CD14-positive monocyte (primary cell): Measurements from ENCODE around the gene ANXA5. TPM values are rescaled to one million over a fixed set of nuclear protein-coding genes. Genes with fewer than 3 reads are reported as not detected.

Experiments
- DNase-seq, 3 donors: peaks; one replicate each; pipeline ENCODE4 v3.0.0-alpha.2; 2011 to 2022
- H2AFZ ChIP-seq: 2 replicates; pipeline ENCODE4 v1.6.0; 2012; ENCODE audit warnings: mild to moderate bottlenecking, low read depth, low read length, inconsistent platforms; ENCODE audit not compliant: insufficient read depth, poor library complexity, severe bottlenecking
- H3K27ac ChIP-seq, 2 donors: 1 replicate in 1 of 2; 2 replicates in 1 of 2; pipeline ENCODE4 v1.5.1; 2012 to 2013; ENCODE audit warnings: low read length in 2 of 2, control low read depth in 1 of 2, inconsistent platforms in 1 of 2, low read depth in 1 of 2, mild to moderate bottlenecking in 1 of 2
- H3K27me3 ChIP-seq, 2 donors: one replicate each; pipeline versions ENCODE4 v1.6.0 to v1.6.1; 2011 to 2013; ENCODE audit warnings: low read length in 2 of 2; ENCODE audit not compliant: control insufficient read depth in 2 of 2, insufficient read depth in 2 of 2
- H3K36me3 ChIP-seq, 2 donors: replicated peaks in 1 of 2; 1 replicate in 1 of 2; 2 replicates in 1 of 2; pipeline versions ENCODE4 v1.5.1 to v1.6.1; 2012 to 2013; ENCODE audit warnings: low read length in 2 of 2, control low read depth in 1 of 2, inconsistent platforms in 1 of 2, mild to moderate bottlenecking in 1 of 2; ENCODE audit not compliant: insufficient read depth in 2 of 2, control insufficient read depth in 1 of 2
- H3K4me1 ChIP-seq, 2 donors: 1 replicate in 1 of 2; 2 replicates in 1 of 2; pipeline versions ENCODE4 v1.5.1 to v1.6.1; 2012 to 2013; ENCODE audit warnings: low read length in 2 of 2, control low read depth in 1 of 2, inconsistent platforms in 1 of 2, mild to moderate bottlenecking in 1 of 2, moderate library complexity in 1 of 2; ENCODE audit not compliant: insufficient read depth in 2 of 2, control insufficient read depth in 1 of 2
- H3K4me2 ChIP-seq: replicated peaks from 2 replicates; pipeline ENCODE3; 2012; ENCODE audit warnings: low read length, moderate library complexity, mild to moderate bottlenecking; ENCODE audit not compliant: poor library complexity, severe bottlenecking; ENCODE audit errors: extremely low read depth
- H3K4me3 ChIP-seq, 3 experiments: fragments of 200-600 bp in 1 of 3; sonication (generic) in 1 of 3; replicated peaks in 1 of 3; 1 replicate in 2 of 3; 2 replicates in 1 of 3; pipeline ENCODE4 v1.5.1; 2011 to 2013; ENCODE audit warnings: low read length in 3 of 3, mild to moderate bottlenecking in 3 of 3, control low read depth in 2 of 3, low read depth in 2 of 3, inconsistent platforms in 1 of 3, moderate library complexity in 1 of 3
- H3K79me2 ChIP-seq: 2 replicates; pipeline ENCODE4 v1.6.0; 2012; ENCODE audit warnings: mild to moderate bottlenecking, control low read depth, inconsistent platforms, low read length, moderate library complexity; ENCODE audit not compliant: insufficient read depth
- H3K9ac ChIP-seq: 2 replicates; pipeline ENCODE4 v1.6.0; 2017; ENCODE audit warnings: low read length, mild to moderate bottlenecking; ENCODE audit not compliant: insufficient read depth, poor library complexity, severe bottlenecking
- H3K9me3 ChIP-seq, 2 donors: replicated peaks in 1 of 2; 1 replicate in 1 of 2; 2 replicates in 1 of 2; pipeline versions ENCODE4 v1.5.1 to v1.6.1; 2012 to 2013; ENCODE audit warnings: low read length in 2 of 2, control low read depth in 1 of 2; ENCODE audit not compliant: control insufficient read depth in 1 of 2, insufficient read depth in 1 of 2
- H4K20me1 ChIP-seq: 2 replicates; pipeline ENCODE4 v1.6.0; 2012; ENCODE audit warnings: mild to moderate bottlenecking, low read length, control low read depth, moderate library complexity; ENCODE audit not compliant: insufficient read depth
- H3K27ac Mint-ChIP-seq, 7 donors: one replicate each; pipeline ENCODE4 v1.8.0; 2020; ENCODE audit warnings: mild to moderate bottlenecking in 7 of 7, mixed read lengths in 7 of 7, moderate library complexity in 6 of 7, inconsistent platforms in 2 of 7
- H3K27me3 Mint-ChIP-seq, 3 donors: one replicate each; pipeline ENCODE4 v1.8.0; 2021 to 2022; ENCODE audit warnings: low read depth in 3 of 3, mild to moderate bottlenecking in 3 of 3, mixed read lengths in 3 of 3, moderate library complexity in 3 of 3, inconsistent platforms in 1 of 3
- H3K36me3 Mint-ChIP-seq, 2 donors: one replicate each; pipeline ENCODE4 v1.8.0; 2020; ENCODE audit warnings: mixed read lengths in 2 of 2, inconsistent platforms in 1 of 2, mild to moderate bottlenecking in 1 of 2
- H3K4me1 Mint-ChIP-seq: one replicate; pipeline ENCODE4 v1.8.0; 2020; ENCODE audit warnings: mild to moderate bottlenecking, mixed read lengths
- H3K4me3 Mint-ChIP-seq, 2 donors: one replicate each; pipeline ENCODE4 v1.8.0; 2020; ENCODE audit warnings: mild to moderate bottlenecking in 2 of 2, mixed read lengths in 2 of 2, moderate library complexity in 1 of 2
- H3K9me3 Mint-ChIP-seq, 7 donors: one replicate each; pipeline ENCODE4 v1.8.0; 2020 to 2022; ENCODE audit warnings: mixed read lengths in 7 of 7, mild to moderate bottlenecking in 6 of 7, moderate library complexity in 6 of 7, inconsistent platforms in 2 of 7
- WGBS: methylation state at CpG from one replicate; pipeline ENCODE4 v1.1.5; 2013; ENCODE audit warnings: missing lambda C conversion rate; ENCODE audit not compliant: insufficient coverage; 5-methylcytosine and 5-hydroxymethylcytosine counted together
- intact Hi-C, 2 donors: fragments of 100-400 bp; cut with micrococcal nuclease; formaldehyde crosslinking; loops; one replicate each; pipeline versions ENCODE4 v1.15.0 to v1.15.1; 2023
- polyA plus RNA-seq, 3 donors: library from polyadenylated mRNA; depleted of rRNA in 1 of 3; unstranded in 2 of 3; stranded (reverse) in 1 of 3; fragments of 300-500 nt in 2 of 3; fragments of >200 nt in 1 of 3; fragmentation: Illumina TruSeq in 2 of 3; gene quantifications; 1 replicate in 2 of 3; 2 replicates in 1 of 3; pipeline ENCODE4 v1.2.3, GENCODE V29; 2012 to 2021
- TF ChIP-seq, protein P1 (sequence below): fragments of 200-600 bp; IDR thresholded peaks from one replicate; pipeline ENCODE4 v1.8.0; 2022; ENCODE audit warnings: antibody characterized with exemption, mild to moderate bottlenecking

Gene ANXA5
- polyA plus RNA-seq, 3 donors, result 312 to 796 (median 752) TPM

- no peak overlapping the region for H3K4me3 Mint-ChIP-seq
- H3K9me3 Mint-ChIP-seq, result peaks cover 0 to 3% (median 2%) of the 10 kb centered on the region in 7 donors
- peaks cover 2 to 6% (median 4%) of the 10 kb centered on the region in 3 donors for H3K27me3 Mint-ChIP-seq
- no peak for DNase-seq
- 89% methylated on average over 3 of the region's 6 CpGs for WGBS
- H3K27ac Mint-ChIP-seq, result peak overlapping the region in 1 of 7 donors; percentile 43
- TF ChIP-seq, protein P1, sequence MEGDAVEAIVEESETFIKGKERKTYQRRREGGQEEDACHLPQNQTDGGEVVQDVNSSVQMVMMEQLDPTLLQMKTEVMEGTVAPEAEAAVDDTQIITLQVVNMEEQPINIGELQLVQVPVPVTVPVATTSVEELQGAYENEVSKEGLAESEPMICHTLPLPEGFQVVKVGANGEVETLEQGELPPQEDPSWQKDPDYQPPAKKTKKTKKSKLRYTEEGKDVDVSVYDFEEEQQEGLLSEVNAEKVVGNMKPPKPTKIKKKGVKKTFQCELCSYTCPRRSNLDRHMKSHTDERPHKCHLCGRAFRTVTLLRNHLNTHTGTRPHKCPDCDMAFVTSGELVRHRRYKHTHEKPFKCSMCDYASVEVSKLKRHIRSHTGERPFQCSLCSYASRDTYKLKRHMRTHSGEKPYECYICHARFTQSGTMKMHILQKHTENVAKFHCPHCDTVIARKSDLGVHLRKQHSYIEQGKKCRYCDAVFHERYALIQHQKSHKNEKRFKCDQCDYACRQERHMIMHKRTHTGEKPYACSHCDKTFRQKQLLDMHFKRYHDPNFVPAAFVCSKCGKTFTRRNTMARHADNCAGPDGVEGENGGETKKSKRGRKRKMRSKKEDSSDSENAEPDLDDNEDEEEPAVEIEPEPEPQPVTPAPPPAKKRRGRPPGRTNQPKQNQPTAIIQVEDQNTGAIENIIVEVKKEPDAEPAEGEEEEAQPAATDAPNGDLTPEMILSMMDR, result no peak
- Histone ChIP-seq H3K4me3 (no peak overlapping the region), H3K79me2 (no peaks in the 10 kb centered on the region), H3K27me3 (no peaks in the 10 kb centered on the region), H3K9ac (no peak overlapping the region), H3K9me3 (no peaks in the 10 kb centered on the region), H3K36me3 (no peaks in the 10 kb centered on the region), H4K20me1 (no peaks in the 10 kb centered on the region), H3K4me1 (no peaks in the 10 kb centered on the region), H3K4me2 (no peak overlapping the region), H3K27ac (no peak overlapping the region), H2AFZ (no peak overlapping the region)
- no peaks in the 10 kb centered on the region for H3K4me1 Mint-ChIP-seq
- intact Hi-C loops, result no loop called here
- H3K36me3 Mint-ChIP-seq, result no peaks in the 10 kb centered on the region
Measured at GRCh38 chr4:121653986-121654385, 42.8 kb downstream of the ANXA5 start.

DNA sequence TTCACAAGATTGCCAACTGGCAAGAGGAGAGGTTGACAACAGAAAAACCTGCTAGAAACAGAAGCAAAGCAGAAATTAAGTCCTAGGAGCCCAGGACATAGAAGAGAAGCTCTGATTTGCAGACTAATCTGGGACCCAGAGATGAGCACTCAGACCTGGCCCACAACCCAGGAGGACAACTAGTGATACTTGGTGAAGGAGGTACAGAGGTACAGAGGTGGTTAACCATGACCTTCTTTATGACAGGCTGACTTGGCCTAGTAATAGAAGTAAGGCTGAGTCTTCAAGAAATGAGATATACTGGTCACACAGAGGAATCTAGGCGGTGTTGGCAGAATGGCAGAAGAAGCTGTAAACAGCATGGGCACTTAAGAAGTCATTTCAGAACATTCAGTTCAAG is 43.6 kb downstream of the ANXA5 start:
- Histone ChIP-seq H4K20me1 (no peaks in the 10 kb centered on the region), H3K9ac (no peak overlapping the region), H2AFZ (no peak overlapping the region), H3K4me3 (no peak overlapping the region), H3K4me2 (no peak overlapping the region), H3K79me2 (no peaks in the 10 kb centered on the region), H3K27ac (no peak overlapping the region), H3K4me1 (no peaks in the 10 kb centered on the region), H3K9me3 (no peaks in the 10 kb centered on the region), H3K27me3 (no peaks in the 10 kb centered on the region), H3K36me3 (no peaks in the 10 kb centered on the region)
- intact Hi-C loops, result no loop called here
- no peak for DNase-seq
- Mint-ChIP-seq H3K27ac (no peak overlapping the region), H3K9me3 (peaks cover 0 to 3% (median 2%) of the 10 kb centered on the region in 7 donors), H3K36me3 (no peaks in the 10 kb centered on the region), H3K4me3 (no peak overlapping the region), H3K4me1 (no peaks in the 10 kb centered on the region), H3K27me3 (peaks cover 2 to 6% (median 4%) of the 10 kb centered on the region in 3 donors)
- 100% methylated on average over 1 of the region's 1 CpG for WGBS
- TF ChIP-seq, protein P1, result no peak
